HK-2 (cell line): ENCODE data around the gene LRP6.
"Not testable (repeated sequence)": the region's sequence is repeated elsewhere in the genome, so short reads cannot be mapped to it uniquely, and the experiment has no call there.

Experiments
- DNase-seq: peaks from one replicate; pipeline ENCODE4 v3.0.0-alpha.2; 2018; ENCODE audit not compliant: unreplicated experiment

Gene LRP6

DNA sequence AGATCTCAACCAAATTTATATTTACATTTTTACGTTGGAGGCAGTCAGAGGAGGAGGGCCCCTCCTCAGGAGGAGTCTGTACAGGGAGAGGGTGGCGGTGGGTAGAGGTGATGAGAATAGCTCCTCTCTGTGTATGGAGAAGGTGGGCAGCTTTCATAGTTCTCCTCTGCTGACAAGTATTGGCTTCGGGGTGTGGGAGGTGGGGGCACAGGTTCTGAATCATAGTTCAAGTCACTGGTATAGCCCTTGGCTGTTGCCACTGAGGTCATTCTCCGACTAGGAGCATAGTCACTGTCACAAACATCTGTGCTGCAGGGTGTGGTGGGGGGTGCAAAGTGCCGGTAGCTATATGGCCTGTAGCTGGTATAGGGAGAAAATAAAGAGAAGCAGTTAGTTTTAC, 145.8 kb downstream of the LRP6 start:
- no peak for DNase-seq

DNA sequence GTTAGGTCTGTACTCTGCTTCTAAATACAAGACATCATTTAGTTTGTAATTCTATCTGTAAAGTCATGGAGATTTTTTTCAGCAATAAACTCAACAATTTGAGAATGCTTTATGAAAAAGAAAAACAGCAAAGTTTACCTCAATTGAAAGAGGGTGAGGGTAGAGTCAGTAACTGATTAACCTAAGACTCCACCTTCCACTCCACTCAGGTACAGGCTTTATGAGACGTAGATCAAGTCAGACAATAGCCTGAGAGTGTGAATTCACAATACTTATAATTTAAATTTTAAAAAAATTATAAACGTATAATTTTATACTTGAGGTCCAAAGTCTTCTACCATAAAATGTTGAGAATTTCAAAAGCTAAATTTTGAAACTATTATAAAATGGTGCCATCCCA, 150.2 kb downstream of the LRP6 start:
- no peak for DNase-seq

GRCh38 chr12:12115514-12115913, 151.3 kb downstream of the LRP6 start:
- no peak for DNase-seq

- DNase-seq = not testable (repeated sequence)
Measured at GRCh38 chr12:12110923-12111555, 155.8 kb downstream of the LRP6 start.

- DNase-seq = no peak
Measured at GRCh38 chr12:12108441-12109058, 158.3 kb downstream of the LRP6 start.

DNA sequence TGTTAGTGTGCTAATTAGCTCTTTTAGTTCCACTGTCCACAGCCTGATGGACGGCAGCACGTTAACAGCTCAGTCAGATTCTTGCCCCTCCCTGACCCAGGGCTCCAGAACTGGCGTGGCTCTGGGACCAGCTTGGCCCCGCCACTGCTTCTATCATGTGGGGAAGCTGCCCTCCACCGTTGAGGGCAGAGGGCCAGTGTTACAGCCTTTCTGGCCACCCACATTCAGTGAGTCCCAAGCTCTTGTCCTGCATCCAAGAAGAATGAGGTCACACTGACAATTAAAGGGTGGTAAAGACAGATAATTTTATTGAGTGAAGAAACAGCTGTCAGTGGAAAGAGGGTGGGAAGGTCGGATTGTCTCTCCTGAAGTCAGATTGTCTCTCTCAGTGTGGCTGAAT, 159.2 kb downstream of the LRP6 start:
- DNase-seq = no peak

DNA sequence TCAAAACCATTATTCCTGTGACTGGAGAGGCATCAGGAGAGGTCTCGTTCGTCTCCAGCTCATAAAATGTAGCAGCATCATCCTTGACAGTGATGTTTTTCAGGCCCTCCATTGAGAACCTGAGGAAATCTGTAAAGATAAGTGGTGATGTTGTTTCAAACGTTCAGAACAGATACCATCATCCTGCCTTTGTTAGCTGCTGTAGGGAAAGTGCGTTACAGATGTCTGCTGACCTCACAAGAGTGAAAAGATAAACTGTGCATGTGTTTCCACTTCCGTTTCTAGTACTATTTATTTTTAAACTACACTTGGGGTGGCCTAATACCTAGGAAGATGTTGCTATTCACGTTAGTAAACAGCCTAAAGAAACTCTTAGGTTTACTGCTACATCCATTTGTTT, 167.7 kb downstream of the LRP6 start:
- DNase-seq = no peak

- DNase-seq = no peak
Measured at GRCh38 chr12:12098691-12099015, 168.2 kb downstream of the LRP6 start.

DNA sequence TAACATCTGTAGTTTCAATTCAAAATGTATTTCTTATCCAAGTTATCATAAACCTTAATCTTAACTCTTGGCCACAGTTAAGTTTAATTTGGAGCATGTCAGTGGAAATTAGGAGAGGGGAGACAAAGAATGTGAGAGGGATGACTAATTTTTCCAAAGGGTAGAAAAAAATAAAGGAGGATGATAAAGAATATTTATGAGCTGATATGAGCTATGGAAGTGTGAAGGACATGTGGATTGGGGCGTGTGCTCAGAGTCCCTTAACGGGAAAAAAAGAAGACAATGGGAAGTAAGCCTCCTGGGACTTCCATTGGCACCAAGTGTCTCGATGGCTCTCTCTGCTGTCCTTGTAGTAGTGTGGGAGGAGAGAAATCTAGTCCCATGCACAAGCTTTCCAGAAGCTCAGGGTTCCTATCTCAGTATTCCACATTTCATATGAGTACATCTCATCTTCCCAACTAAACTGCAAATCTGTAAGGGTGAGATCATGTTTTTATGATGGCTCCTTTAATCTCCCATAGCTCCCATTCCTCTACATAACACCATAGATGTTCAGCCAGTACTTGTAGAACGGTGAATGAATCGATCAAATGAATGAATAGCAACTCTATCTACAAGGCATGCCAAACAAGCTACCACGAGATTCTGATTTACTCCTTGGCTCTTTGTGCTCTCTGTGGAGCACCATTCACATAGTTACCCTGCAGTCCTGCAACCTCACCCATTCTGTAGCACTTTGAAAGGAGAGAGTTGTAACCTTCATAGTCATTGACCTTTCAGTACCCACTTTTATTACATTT, 168.8 kb downstream of the LRP6 start:
- no peak for DNase-seq

- no peak for DNase-seq
Measured at GRCh38 chr12:12095021-12095420, 171.8 kb downstream of the LRP6 start.

- no peak for DNase-seq
Measured at GRCh38 chr12:12094481-12094880, 172.4 kb downstream of the LRP6 start.

DNA sequence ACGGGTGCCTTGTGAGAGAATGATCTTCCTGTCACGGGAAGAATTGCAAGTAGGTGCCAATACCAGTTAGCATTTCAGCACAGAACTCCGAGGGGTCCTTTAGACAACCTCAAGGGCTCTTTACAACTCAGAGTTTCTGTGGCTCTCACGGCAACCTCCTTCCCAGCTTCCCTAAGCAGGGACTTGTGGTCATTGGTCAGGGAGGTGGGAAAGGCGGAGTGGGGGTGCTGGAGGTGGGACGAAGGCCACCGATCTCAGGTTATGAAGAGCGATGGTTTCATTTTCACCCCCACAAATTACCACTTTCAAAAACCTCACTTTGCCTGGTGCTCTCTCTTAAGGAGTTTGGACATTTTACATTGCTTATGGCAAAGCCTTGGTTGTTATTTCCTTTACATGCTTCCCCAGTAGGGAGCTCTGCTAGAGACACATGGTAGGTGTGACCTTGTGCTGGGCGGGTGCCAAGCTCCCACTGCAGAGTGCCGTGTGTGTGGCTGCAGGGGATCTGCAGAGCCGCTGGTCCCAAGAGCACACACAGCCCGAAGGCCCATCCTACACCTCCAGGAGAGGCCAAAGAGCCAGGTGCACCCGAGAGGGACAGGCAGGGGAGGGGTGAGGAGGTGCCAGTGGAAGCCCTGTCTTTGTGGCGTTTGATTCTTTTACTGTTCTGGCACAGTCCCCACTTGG, 174.7 kb downstream of the LRP6 start:
- DNase-seq = no peak

- no peak for DNase-seq
Measured at GRCh38 chr12:12091071-12091470, 175.8 kb downstream of the LRP6 start.

GRCh38 chr12:12088761-12089160, 178.1 kb downstream of the LRP6 start:
- DNase-seq = no peak

GRCh38 chr12:12088147-12088546, 178.7 kb downstream of the LRP6 start:
- no peak for DNase-seq

DNA sequence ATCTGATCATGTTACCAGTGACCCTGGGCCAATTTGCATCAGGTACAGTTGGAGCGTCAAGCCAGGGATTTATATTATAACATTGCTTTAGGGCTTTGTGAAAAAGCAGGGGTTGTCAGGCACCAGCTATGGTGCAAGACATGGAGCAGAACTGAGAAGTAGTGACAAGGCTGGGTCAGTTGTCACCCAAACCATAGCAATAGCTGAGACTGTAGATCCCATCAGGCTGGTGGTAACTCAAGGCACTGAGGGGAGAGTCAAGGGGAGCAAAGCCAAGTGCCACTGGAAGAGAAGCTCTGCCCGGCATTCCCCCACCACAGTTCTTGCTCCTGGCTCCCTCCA, 179.2 kb downstream of the LRP6 start:
- no peak for DNase-seq

- DNase-seq = no peak
Measured at GRCh38 chr12:12086973-12087692, 179.7 kb downstream of the LRP6 start.

GRCh38 chr12:12086362-12086761, 180.5 kb downstream of the LRP6 start:
- DNase-seq = no peak

DNA sequence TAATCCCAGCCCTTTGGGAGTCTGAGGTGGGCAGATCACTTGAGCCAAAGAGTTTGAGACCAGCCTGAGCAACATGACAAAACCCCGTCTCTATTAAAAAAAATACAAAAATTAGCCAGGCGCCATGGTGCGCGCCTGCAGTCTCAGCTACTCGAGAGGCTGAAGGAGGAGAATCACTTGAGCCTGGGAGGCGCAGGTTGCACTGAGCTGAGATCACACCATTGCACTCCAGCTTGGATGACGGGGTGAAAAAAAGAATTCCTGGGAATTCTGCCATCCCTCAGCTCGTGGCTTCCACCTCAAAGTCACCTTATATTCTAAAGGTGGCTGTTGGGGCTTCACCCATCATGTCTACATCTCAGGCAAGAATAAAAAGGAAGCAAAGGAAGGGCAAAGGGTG, 183.2 kb downstream of the LRP6 start:
- no peak for DNase-seq

DNA sequence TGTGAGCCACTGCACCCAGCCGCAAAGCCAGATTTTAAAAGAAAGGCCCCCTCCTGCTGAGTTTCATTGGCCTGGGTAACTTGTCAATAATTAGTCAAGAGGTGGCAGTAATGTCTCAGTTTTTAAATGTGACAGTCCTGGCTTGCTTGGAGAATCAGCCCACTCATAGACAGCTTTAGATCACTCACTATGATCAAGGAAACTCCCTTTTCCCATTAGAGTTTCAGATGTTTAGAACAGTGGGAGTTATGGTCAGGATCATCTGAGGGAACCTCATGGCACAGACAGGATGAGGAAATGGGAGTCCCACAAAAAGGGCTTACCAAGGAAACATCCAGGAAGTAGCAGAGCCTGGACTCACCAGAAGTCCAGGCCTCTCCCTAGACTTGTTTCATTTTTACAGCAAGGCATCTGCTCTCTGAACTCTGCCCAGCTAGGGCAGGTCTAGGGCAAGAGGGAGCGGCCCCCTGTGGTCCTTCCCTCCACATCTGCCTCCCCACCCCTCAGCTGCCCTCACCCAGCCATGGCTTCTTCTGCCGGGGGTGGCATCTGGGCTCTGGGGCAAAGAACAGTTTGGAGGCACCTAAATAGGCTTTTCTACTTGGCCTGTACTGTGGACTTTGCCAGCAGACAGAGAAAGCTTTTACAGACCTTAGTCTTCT, 184.9 kb downstream of the LRP6 start:
- peak; percentile 21 for DNase-seq

DNA sequence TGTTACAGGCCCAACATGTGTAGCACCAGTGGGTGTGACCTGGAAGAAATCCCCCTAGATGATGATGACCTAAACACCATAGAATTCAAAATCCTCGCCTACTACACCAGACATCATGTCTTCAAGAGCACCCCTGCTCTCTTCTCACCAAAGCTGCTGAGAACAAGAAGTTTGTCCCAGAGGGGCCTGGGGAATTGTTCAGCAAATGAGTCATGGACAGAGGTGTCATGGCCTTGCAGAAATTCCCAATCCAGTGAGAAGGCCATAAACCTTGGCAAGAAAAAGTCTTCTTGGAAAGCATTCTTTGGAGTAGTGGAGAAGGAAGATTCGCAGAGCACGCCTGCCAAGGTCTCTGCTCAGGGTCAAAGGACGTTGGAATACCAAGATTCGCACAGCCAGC, 187.6 kb downstream of the LRP6 start:
- no peak for DNase-seq
